ENCODE measurements around the gene HELB. TPM values are rescaled to one million over a fixed set of nuclear protein-coding genes. Genes with fewer than 3 reads are reported as not detected.

Gene HELB
- total and polyA plus RNA-seq, 2 of the 8 experiments (the other 6 are each of a cell fraction or from before 2014, with no cell fraction given), result 1.8 to 7.6 TPM

- TF ChIP-seq, protein P1, sequence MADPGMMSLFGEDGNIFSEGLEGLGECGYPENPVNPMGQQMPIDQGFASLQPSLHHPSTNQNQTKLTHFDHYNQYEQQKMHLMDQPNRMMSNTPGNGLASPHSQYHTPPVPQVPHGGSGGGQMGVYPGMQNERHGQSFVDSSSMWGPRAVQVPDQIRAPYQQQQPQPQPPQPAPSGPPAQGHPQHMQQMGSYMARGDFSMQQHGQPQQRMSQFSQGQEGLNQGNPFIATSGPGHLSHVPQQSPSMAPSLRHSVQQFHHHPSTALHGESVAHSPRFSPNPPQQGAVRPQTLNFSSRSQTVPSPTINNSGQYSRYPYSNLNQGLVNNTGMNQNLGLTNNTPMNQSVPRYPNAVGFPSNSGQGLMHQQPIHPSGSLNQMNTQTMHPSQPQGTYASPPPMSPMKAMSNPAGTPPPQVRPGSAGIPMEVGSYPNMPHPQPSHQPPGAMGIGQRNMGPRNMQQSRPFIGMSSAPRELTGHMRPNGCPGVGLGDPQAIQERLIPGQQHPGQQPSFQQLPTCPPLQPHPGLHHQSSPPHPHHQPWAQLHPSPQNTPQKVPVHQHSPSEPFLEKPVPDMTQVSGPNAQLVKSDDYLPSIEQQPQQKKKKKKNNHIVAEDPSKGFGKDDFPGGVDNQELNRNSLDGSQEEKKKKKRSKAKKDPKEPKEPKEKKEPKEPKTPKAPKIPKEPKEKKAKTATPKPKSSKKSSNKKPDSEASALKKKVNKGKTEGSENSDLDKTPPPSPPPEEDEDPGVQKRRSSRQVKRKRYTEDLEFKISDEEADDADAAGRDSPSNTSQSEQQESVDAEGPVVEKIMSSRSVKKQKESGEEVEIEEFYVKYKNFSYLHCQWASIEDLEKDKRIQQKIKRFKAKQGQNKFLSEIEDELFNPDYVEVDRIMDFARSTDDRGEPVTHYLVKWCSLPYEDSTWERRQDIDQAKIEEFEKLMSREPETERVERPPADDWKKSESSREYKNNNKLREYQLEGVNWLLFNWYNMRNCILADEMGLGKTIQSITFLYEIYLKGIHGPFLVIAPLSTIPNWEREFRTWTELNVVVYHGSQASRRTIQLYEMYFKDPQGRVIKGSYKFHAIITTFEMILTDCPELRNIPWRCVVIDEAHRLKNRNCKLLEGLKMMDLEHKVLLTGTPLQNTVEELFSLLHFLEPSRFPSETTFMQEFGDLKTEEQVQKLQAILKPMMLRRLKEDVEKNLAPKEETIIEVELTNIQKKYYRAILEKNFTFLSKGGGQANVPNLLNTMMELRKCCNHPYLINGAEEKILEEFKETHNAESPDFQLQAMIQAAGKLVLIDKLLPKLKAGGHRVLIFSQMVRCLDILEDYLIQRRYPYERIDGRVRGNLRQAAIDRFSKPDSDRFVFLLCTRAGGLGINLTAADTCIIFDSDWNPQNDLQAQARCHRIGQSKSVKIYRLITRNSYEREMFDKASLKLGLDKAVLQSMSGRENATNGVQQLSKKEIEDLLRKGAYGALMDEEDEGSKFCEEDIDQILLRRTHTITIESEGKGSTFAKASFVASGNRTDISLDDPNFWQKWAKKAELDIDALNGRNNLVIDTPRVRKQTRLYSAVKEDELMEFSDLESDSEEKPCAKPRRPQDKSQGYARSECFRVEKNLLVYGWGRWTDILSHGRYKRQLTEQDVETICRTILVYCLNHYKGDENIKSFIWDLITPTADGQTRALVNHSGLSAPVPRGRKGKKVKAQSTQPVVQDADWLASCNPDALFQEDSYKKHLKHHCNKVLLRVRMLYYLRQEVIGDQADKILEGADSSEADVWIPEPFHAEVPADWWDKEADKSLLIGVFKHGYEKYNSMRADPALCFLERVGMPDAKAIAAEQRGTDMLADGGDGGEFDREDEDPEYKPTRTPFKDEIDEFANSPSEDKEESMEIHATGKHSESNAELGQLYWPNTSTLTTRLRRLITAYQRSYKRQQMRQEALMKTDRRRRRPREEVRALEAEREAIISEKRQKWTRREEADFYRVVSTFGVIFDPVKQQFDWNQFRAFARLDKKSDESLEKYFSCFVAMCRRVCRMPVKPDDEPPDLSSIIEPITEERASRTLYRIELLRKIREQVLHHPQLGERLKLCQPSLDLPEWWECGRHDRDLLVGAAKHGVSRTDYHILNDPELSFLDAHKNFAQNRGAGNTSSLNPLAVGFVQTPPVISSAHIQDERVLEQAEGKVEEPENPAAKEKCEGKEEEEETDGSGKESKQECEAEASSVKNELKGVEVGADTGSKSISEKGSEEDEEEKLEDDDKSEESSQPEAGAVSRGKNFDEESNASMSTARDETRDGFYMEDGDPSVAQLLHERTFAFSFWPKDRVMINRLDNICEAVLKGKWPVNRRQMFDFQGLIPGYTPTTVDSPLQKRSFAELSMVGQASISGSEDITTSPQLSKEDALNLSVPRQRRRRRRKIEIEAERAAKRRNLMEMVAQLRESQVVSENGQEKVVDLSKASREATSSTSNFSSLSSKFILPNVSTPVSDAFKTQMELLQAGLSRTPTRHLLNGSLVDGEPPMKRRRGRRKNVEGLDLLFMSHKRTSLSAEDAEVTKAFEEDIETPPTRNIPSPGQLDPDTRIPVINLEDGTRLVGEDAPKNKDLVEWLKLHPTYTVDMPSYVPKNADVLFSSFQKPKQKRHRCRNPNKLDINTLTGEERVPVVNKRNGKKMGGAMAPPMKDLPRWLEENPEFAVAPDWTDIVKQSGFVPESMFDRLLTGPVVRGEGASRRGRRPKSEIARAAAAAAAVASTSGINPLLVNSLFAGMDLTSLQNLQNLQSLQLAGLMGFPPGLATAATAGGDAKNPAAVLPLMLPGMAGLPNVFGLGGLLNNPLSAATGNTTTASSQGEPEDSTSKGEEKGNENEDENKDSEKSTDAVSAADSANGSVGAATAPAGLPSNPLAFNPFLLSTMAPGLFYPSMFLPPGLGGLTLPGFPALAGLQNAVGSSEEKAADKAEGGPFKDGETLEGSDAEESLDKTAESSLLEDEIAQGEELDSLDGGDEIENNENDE (IDR thresholded peaks at IDR 0.05; ENCODE audit: insufficient replicate concordance, low read length), result no peak
- no peak for TF ChIP-seq POU5F1 (IDR thresholded peaks at IDR 0.05; ENCODE audit: low read depth, low read length)
- no peak for TF ChIP-seq NRF1 (IDR thresholded peaks at IDR 0.05; ENCODE audit: low read depth, low read length)
- no peak for TF ChIP-seq TAF1 (IDR thresholded peaks at IDR 0.05; ENCODE audit: low read depth, low read length)
- TF ChIP-seq ASH2L (IDR thresholded peaks at IDR 0.05; ENCODE audit: low read length), result no peak
- no peak for TF ChIP-seq CBX5 (IDR thresholded peaks at IDR 0.05; ENCODE audit: low read depth, low read length)
- TF ChIP-seq FOSL1 (IDR thresholded peaks at IDR 0.05; ENCODE audit: insufficient read depth, low read depth, low read length), result no peak
These were observed 15.0 kb upstream of the HELB start (continued) for GRCh38 chr12:66287275-66287674.
